ENCODE measurements around the gene MGMT. TPM values are rescaled to one million over a fixed set of nuclear protein-coding genes. Genes with fewer than 3 reads are reported as not detected.

MGMT gene
- total and polyA plus RNA-seq, 2 of the 4 experiments (the other 2 are of a cell fraction): 11.5 to 17.8 TPM

GRCh38 chr10:129689671-129690071 is 222.6 kb downstream of the MGMT start:
- no peak overlapping the region for H3K4me2 ChIP-seq (ENCODE audit: low read depth, low read length)
- intact Hi-C loops (cut with micrococcal nuclease): no loop called here
- H3K23ac ChIP-seq (ENCODE audit: low read depth, low read length): no peak overlapping the region
- no peak overlapping the region for H3K4me3 ChIP-seq (ENCODE audit: insufficient read depth, low read depth, low read length)
- CTCF ChIA-PET: interaction anchor here (0.5 kb wide), 1 partner anchor 1549 kb away, joined by 3 read pairs; no protein-coding TSS in a partner anchor
- no peak overlapping the region for H3K4ac ChIP-seq (ENCODE audit: low read depth, low read length)
- H2BK120ac ChIP-seq (ENCODE audit: low read depth, low read length): no peak overlapping the region
- H3K9ac ChIP-seq (ENCODE audit: low read depth, low read length): no peak overlapping the region
- no peaks in the 10 kb centered on the region for H4K20me1 ChIP-seq (ENCODE audit: insufficient read depth, low read length)
- no peak overlapping the region for H3K56ac ChIP-seq (ENCODE audit: extremely low read depth, insufficient read depth, low read length)
- no peaks in the 10 kb centered on the region for H3K9me3 ChIP-seq (ENCODE audit: control insufficient read depth, insufficient read depth, low read length)
- no peak overlapping the region for H3K27ac ChIP-seq (ENCODE audit: insufficient read depth, low read length)
- no peak overlapping the region for H2AFZ ChIP-seq (replicated peaks; ENCODE audit: low read length, poor library complexity)
- no peak overlapping the region for H2AK5ac ChIP-seq (ENCODE audit: low read depth, low read length)
- TF ChIP-seq RFX5 (IDR thresholded peaks at IDR 0.05; ENCODE audit: low read depth, low read length) (no peak), NFE2L2 (IDR thresholded peaks at IDR 0.05; ENCODE audit: low read depth, low read length) (no peak), BHLHE40 (IDR thresholded peaks at IDR 0.05; ENCODE audit: low read depth, low read length) (no peak), MAZ (IDR thresholded peaks at IDR 0.05; ENCODE audit: borderline replicate concordance, low read depth, low read length) (no peak), RCOR1 (IDR thresholded peaks at IDR 0.05; ENCODE audit: insufficient replicate concordance, low read length) (no peak), RAD21 (IDR thresholded peaks at IDR 0.05; ENCODE audit: low read length) (no peak), ELK1 (IDR thresholded peaks at IDR 0.05; ENCODE audit: borderline replicate concordance, low read depth, low read length) (no peak), POLR2A (IDR thresholded peaks at IDR 0.05; ENCODE audit: low read depth, low read length) (no peak), CHD1 (IDR thresholded peaks at IDR 0.05; ENCODE audit: low read depth, low read length) (no peak), MXI1 (IDR thresholded peaks at IDR 0.05; ENCODE audit: borderline replicate concordance, low read depth, low read length) (no peak)
- TF ChIP-seq, protein P1, sequence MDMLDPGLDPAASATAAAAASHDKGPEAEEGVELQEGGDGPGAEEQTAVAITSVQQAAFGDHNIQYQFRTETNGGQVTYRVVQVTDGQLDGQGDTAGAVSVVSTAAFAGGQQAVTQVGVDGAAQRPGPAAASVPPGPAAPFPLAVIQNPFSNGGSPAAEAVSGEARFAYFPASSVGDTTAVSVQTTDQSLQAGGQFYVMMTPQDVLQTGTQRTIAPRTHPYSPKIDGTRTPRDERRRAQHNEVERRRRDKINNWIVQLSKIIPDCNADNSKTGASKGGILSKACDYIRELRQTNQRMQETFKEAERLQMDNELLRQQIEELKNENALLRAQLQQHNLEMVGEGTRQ (IDR thresholded peaks at IDR 0.05; ENCODE audit: low read depth, low read length): no peak
- H3K36me3 ChIP-seq (ENCODE audit: control insufficient read depth, insufficient read depth, low read length): no peaks in the 10 kb centered on the region
- in situ Hi-C loops (cut with MboI; ENCODE audit: low sequenced_read_pairs): no loop called here
- POLR2A ChIA-PET (ENCODE audit: unreplicated experiment): no interaction called here
- H3K4me1 ChIP-seq (ENCODE audit: control insufficient read depth, insufficient read depth, low read length): peaks cover 1% of the 10 kb centered on the region; the same call in 1 of the 2 replicates
- WGBS, 2 experiments (ENCODE audit: extremely low coverage in 2 of 2, insufficient read length in 1 of 2): 74% methylated on average over 2 of the region's 4 CpGs; no CpG with 5 or more reads in 1 of the 2 experiments
- H2BK5ac ChIP-seq (ENCODE audit: low read depth, low read length, poor library complexity, severe bottlenecking): no peak overlapping the region
- no peak overlapping the region for H3K14ac ChIP-seq (replicated peaks; ENCODE audit: low read depth, low read length)
- H3K18ac ChIP-seq (ENCODE audit: low read depth, low read length): no peak overlapping the region
- dilution Hi-C loops (cut with HindIII; ENCODE audit: low sequenced_read_pairs, unreplicated experiment): no loop called here
- no peaks in the 10 kb centered on the region for H3K27me3 ChIP-seq (ENCODE audit: control insufficient read depth, insufficient read depth, low read length)
- H4K8ac ChIP-seq (ENCODE audit: low read depth in 2 of 2, low read length in 2 of 2): no peak overlapping the region
- H3K9me1 ChIP-seq (ENCODE audit: insufficient read depth, low read length): no peaks in the 10 kb centered on the region
- DNase-seq (no peak), ATAC-seq (ENCODE audit: low read depth) (no peak)
- no peak overlapping the region for H4K91ac ChIP-seq (ENCODE audit: insufficient read depth, low read depth, low read length)
- H4K5ac ChIP-seq (ENCODE audit: low read depth, low read length): no peak overlapping the region
- H2BK15ac ChIP-seq (ENCODE audit: low read depth, low read length): no peak overlapping the region
- no peak overlapping the region for H2BK20ac ChIP-seq (ENCODE audit: low read depth, low read length)
- BruUV-seq (replicated peaks): no TSS peak
- H3K79me1 ChIP-seq (ENCODE audit: low read depth in 1 of 2, low read length in 2 of 2): no peaks in the 10 kb centered on the region
- no peak overlapping the region for H2AK9ac ChIP-seq (replicated peaks; ENCODE audit: low read depth, low read length, poor library complexity)

Data from IMR-90 (cell line).